ENCODE measurements around the gene CAPN13. TPM values are rescaled to one million over a fixed set of nuclear protein-coding genes. Genes with fewer than 3 reads are reported as not detected.

The CAPN13 gene
- total RNA-seq, 1 experiment from 2014 or later = 5.7 TPM

DNA sequence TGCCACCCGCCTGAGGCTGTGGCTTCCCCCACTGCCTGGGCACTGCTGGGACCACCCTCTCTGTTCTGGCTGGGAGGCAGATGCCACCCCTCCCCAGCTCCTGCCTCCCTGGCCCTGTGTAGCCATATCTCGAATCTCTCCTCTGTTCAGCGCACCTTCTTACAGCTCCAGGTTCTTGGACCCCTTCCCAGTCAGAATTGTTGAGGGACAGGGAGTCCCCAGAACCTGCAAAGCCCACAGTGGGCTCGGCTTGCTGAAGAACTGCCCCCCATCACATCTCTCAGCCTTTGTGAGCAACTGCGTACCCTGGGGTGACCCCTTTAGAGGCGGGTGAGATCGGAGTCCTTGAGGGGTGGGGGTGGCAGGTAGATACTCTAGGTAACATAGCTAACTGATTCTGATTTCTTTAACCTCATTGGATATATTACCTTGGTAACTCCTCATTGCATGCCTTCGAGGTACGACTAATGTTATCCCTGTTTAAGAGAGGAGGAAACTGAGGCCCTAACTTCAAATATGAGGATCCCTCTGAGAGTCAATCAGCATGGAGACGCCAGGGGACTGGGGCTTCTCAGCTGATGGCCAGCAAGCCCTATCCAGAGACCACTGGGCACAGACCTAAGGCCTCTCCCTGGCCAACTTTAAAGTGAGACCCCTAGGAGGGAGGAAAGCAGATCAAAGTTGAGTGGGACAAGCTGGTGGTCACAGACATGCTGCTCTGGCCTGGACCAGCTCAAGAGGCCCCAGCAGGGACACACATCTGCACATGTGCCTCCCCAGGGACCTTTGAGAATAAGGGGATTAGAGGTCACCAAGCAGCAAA, 101.3 kb downstream of the CAPN13 start:
- no peak overlapping the region for H2BK5ac ChIP-seq (ENCODE audit: insufficient read length, low read length)
- no peak overlapping the region for H3K14ac ChIP-seq (ENCODE audit: insufficient read depth, low read length)
- H4K20me1 ChIP-seq (ENCODE audit: control insufficient read depth, insufficient read depth, insufficient read length) = no peaks in the 10 kb centered on the region
- no peak overlapping the region for H3K18ac ChIP-seq (ENCODE audit: insufficient read length, low read depth, low read length)
- H3K56ac ChIP-seq (ENCODE audit: insufficient read length, low read depth, low read length) = no peak overlapping the region
- no peak overlapping the region for H3K27ac ChIP-seq (ENCODE audit: insufficient read length, low read depth, low read length)
- no peak overlapping the region for H3K23ac ChIP-seq (ENCODE audit: insufficient read length, low read depth, low read length)
- DNase-seq = no peak
- H3K9ac ChIP-seq (ENCODE audit: extremely low read depth, insufficient read length, low read length) = no peak overlapping the region
- H3K4me3 Mint-ChIP-seq = no peak overlapping the region
- H2AK5ac ChIP-seq (ENCODE audit: insufficient read length, low read length) = no peak overlapping the region
- H3K9me3 ChIP-seq (ENCODE audit: control insufficient read depth, low read depth, low read length) = peaks cover 2% of the 10 kb centered on the region
- H3K27ac Mint-ChIP-seq = peak overlapping the region in 1 of 3 experiments; percentile 52; a peak in 4 of 7 replicates
- no peak overlapping the region for H2BK12ac ChIP-seq (ENCODE audit: insufficient read length, low read depth, low read length)
- no peak overlapping the region for H4K91ac ChIP-seq (ENCODE audit: insufficient read length, low read depth, low read length)
- H3K4me1 Mint-ChIP-seq = peaks cover 4 to 5% of the 10 kb centered on the region in 2 experiments; a peak in 3 of 4 replicates
- H3K79me1 ChIP-seq (ENCODE audit: insufficient read depth, low read depth, low read length, poor library complexity, severe bottlenecking) = no peaks in the 10 kb centered on the region
- no peaks in the 10 kb centered on the region; the same call in none of the 2 replicates for H3K27me3 Mint-ChIP-seq (ENCODE audit: low read depth)
- H4K5ac ChIP-seq (ENCODE audit: insufficient read length, low read depth, low read length) = no peak overlapping the region
- H2BK20ac ChIP-seq (ENCODE audit: low read depth, low read length, poor library complexity, severe bottlenecking) = no peak overlapping the region
- H3T11ph ChIP-seq (ENCODE audit: low read length) = no peak overlapping the region
- no peaks in the 10 kb centered on the region for H3K4me1 ChIP-seq (ENCODE audit: insufficient read depth, low read length)
- H3K23me2 ChIP-seq (ENCODE audit: insufficient read length, low read depth, low read length, poor library complexity, severe bottlenecking) = no peaks in the 10 kb centered on the region
- WGBS (ENCODE audit: extremely low coverage, insufficient read length, low lambda C conversion rate) = no CpG with 5 or more reads among the region's 10 CpGs
- H3K36me3 Mint-ChIP-seq (ENCODE audit: insufficient read depth in 1 of 3, low read depth in 3 of 3) = peaks cover 6 to 37% (median 20%) of the 10 kb centered on the region in 3 experiments
- TF ChIP-seq CTCF (conservative IDR thresholded peaks at IDR 0.05) = no peak
- H3K79me2 ChIP-seq (ENCODE audit: insufficient read depth, low read length) = no peaks in the 10 kb centered on the region
- H2AFZ ChIP-seq (ENCODE audit: low read length) = no peak overlapping the region
- H3K4me2 ChIP-seq (ENCODE audit: insufficient read depth, insufficient read length, low read length) = no peak overlapping the region
- H3K4ac ChIP-seq (ENCODE audit: low read depth, low read length) = no peak overlapping the region
- H2BK120ac ChIP-seq (ENCODE audit: low read depth, low read length, poor library complexity, severe bottlenecking) = no peak overlapping the region
- no peak overlapping the region for H4K8ac ChIP-seq (replicated peaks; ENCODE audit: insufficient read length, low read depth, low read length)
- H3K9me3 Mint-ChIP-seq = peaks cover 40 to 42% of the 10 kb centered on the region in 2 experiments
- no peak overlapping the region for H2BK15ac ChIP-seq (ENCODE audit: low read depth, low read length)
- H3K27me3 ChIP-seq (ENCODE audit: insufficient read depth, low read length) = no peaks in the 10 kb centered on the region
